RWPE1 (cell line): ENCODE measurements around the gene ISG15.
A peak's percentile ranks its signal among the peaks of the same experiment; 100 is the strongest.

Experiments used
- CTCF ChIA-PET: fragments of 350-600 bp; sonication (Branson Sonifier 250); formaldehyde crosslinking; extraction: SDS; loops from one replicate; lab custom pipeline; 2021; lab: Yijun Ruan, JAX
- POLR2A ChIA-PET: fragments of 400-600 bp; formaldehyde crosslinking; extraction: SDS; loops from one replicate; lab custom pipeline; 2020; ENCODE audit warnings: antibody characterized with exemption; ENCODE audit not compliant: low non-redundant PET; lab: Yijun Ruan, JAX
- DNase-seq: peaks from one replicate; pipeline ENCODE4 v3.0.0; 2012; ENCODE audit warnings: low spot score
- H3K27ac ChIP-seq: fragments of 450-650 bp; 2 replicates; pipeline ENCODE4 v1.5.1; 2017
- CTCF ChIP-seq: fragments of 450-650 bp; conservative IDR thresholded peaks from 2 replicates; pipeline ENCODE4 v1.5.1; 2017; ENCODE audit warnings: low read depth, mild to moderate bottlenecking

ISG15 gene

GRCh38 chr1:1061682-1062345 is 48.5 kb downstream of the ISG15 start:
- H3K27ac ChIP-seq, result peak overlapping the region; percentile 62
- ChIA-PET POLR2A (no interaction called here), CTCF (interaction anchor here (0.6 to 3.4 kb wide), 4 partner anchors 43 to 156 kb away, joined by 3 to 50 read pairs (median 4); partner anchors contain the start of gene PERM1)
- DNase-seq, result no peak
- TF ChIP-seq CTCF, result no peak

- H3K27ac ChIP-seq, result peak overlapping the region; percentile 62
Measured at GRCh38 chr1:1062348-1063163, 49.3 kb downstream of the ISG15 start.

GRCh38 chr1:1063261-1063944 is 50.1 kb downstream of the ISG15 start:
- H3K27ac ChIP-seq, result peak overlapping the region; percentile 78
- DNase-seq, result no peak
- ChIA-PET CTCF (interaction anchor here (0.6 to 3.4 kb wide), 12 partner anchors 9 to 96 kb away, joined by 3 to 50 read pairs (median 4); partner anchors contain the start of genes AGRN, ISG15 and PERM1), POLR2A (no interaction called here)
- no peak for TF ChIP-seq CTCF

More at GRCh38 chr1:1062348-1063163, 49.3 kb downstream of the ISG15 start:
- ChIA-PET POLR2A (no interaction called here), CTCF (interaction anchor here (0.6 to 3.4 kb wide), 8 partner anchors 10 to 78 kb away, joined by 3 to 50 read pairs (median 4); partner anchors contain the start of gene PERM1)
- TF ChIP-seq CTCF, result no peak
- no peak for DNase-seq
